Measurements from ENCODE around the gene MAN2B2. TPM values are rescaled to one million over a fixed set of nuclear protein-coding genes. Genes with fewer than 3 reads are reported as not detected.

The MAN2B2 gene
- total RNA-seq, 4 donors from 2014 or later, result 23.1 to 41.2 (median 32.5) TPM

DNA sequence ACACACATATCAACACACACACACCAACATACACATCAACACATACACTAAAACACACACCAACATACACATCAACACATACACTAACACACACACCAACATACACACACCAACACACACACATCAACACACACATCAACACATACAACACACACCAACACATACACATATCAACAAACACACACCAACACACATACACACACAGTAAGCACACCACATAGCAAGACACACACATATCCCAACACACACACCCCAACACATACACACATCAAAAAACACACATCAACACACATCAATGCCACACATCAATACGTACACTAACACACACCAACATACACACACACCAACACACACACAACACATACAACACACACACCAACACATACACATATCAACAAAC is 40.9 kb upstream of the MAN2B2 start:
- Histone ChIP-seq H3K36me3 (no peaks in the 10 kb centered on the region), H3K4me1 (no peaks in the 10 kb centered on the region), H3K9me3 (no peaks in the 10 kb centered on the region), H3K27ac (no peak overlapping the region), H3K27me3 (no peaks in the 10 kb centered on the region), H3K4me3 (no peak overlapping the region)
- no peak for TF ChIP-seq POLR2A (IDR thresholded peaks at IDR 0.05)
- TF ChIP-seq, protein P1, sequence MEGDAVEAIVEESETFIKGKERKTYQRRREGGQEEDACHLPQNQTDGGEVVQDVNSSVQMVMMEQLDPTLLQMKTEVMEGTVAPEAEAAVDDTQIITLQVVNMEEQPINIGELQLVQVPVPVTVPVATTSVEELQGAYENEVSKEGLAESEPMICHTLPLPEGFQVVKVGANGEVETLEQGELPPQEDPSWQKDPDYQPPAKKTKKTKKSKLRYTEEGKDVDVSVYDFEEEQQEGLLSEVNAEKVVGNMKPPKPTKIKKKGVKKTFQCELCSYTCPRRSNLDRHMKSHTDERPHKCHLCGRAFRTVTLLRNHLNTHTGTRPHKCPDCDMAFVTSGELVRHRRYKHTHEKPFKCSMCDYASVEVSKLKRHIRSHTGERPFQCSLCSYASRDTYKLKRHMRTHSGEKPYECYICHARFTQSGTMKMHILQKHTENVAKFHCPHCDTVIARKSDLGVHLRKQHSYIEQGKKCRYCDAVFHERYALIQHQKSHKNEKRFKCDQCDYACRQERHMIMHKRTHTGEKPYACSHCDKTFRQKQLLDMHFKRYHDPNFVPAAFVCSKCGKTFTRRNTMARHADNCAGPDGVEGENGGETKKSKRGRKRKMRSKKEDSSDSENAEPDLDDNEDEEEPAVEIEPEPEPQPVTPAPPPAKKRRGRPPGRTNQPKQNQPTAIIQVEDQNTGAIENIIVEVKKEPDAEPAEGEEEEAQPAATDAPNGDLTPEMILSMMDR (IDR thresholded peaks at IDR 0.05), result no peak
- no peak for DNase-seq

DNA sequence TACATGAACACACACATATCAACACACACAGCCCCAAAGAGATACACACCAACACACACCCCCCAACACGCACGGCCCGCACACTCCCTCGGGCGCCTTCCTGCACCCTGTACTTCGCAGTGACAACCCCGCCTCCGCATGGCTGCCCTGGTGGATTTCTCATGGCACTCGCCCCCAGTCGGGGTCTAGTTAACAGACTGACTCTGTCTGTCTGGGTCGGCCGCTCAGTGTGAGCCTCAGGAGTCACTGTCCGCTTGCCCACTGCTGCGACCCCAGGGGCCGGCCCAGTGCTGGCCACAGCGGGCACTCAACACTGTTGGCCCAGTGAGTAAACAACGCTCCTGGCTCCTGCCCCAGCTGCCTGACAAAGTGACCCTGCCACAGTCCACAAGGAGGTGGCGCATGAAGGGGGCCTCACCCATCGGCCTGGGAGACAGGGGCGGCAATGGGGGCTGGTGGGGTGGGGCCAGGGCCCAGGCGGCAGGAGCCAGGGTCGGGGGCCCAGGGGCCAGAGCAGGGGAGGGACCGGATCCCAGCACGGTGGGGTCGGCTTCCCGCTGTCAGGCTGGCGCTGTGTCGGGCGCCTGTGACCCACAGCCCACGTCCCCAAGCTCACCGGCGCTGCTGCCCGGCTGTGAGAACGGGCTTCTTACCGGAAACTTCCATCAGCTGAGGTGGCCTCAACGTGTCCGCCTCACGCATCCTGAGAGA is 40.2 kb upstream of the MAN2B2 start:
- Histone ChIP-seq H3K27ac (no peak overlapping the region), H3K9me3 (no peaks in the 10 kb centered on the region), H3K27me3 (no peaks in the 10 kb centered on the region), H3K4me3 (no peak overlapping the region), H3K36me3 (no peaks in the 10 kb centered on the region), H3K4me1 (no peaks in the 10 kb centered on the region)
- DNase-seq, result no peak
- no peak for TF ChIP-seq POLR2A (IDR thresholded peaks at IDR 0.05)
- TF ChIP-seq, protein P1 (IDR thresholded peaks at IDR 0.05), result no peak

DNA sequence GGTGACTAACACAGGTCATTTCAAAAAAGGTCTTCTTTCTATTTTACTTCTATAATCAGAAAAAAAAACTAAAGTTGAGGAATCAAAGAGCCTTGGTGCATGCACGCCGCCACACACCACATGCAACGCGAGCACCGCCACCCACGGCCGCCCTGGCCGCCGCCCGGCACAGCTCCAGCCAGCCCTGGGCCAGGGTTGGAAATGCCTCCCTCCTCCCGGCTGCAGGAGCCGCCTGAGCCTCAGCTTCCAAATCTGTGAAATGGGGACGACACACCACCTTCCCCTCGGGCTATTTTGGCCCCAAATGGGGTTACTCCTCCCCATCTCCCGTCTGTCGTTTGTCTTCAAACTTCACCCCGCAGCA is 39.7 kb upstream of the MAN2B2 start:
- H3K4me1 ChIP-seq, result no peaks in the 10 kb centered on the region
- H3K4me3 ChIP-seq, result no peak overlapping the region
- TF ChIP-seq, protein P1 (IDR thresholded peaks at IDR 0.05), result no peak
- TF ChIP-seq POLR2A (IDR thresholded peaks at IDR 0.05), result no peak
- DNase-seq, result no peak
- H3K36me3 ChIP-seq, result no peaks in the 10 kb centered on the region
- H3K27me3 ChIP-seq, result no peaks in the 10 kb centered on the region
- H3K9me3 ChIP-seq, result peaks cover 0 to 4% (median 0%) of the 10 kb centered on the region in 4 donors
- no peak overlapping the region for H3K27ac ChIP-seq

DNA sequence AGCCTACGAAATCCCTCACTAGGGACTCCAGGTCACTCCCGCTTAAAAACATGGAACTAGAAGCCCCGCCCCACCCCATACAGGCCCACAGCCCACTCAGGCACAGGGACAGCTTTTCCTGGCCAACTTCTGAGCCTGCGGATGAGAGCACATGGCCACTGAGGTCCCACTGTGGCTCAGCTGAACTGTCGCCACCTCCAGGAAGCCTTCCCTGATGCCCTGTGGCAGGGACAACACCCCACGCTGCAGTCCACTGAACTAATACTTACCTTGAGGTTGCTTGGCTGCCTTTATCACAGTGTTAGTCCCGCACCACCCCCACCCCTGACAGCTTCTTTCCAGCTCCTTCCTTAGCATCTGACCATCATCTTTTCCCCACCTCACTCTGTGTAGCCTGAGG is 39.3 kb upstream of the MAN2B2 start:
- Histone ChIP-seq H3K4me1 (no peaks in the 10 kb centered on the region), H3K4me3 (no peak overlapping the region), H3K27ac (no peak overlapping the region), H3K36me3 (no peaks in the 10 kb centered on the region), H3K27me3 (no peaks in the 10 kb centered on the region), H3K9me3 (peaks cover 0 to 8% (median under 1%) of the 10 kb centered on the region in 4 donors)
- no peak for DNase-seq
- TF ChIP-seq POLR2A (IDR thresholded peaks at IDR 0.05), result no peak

DNA sequence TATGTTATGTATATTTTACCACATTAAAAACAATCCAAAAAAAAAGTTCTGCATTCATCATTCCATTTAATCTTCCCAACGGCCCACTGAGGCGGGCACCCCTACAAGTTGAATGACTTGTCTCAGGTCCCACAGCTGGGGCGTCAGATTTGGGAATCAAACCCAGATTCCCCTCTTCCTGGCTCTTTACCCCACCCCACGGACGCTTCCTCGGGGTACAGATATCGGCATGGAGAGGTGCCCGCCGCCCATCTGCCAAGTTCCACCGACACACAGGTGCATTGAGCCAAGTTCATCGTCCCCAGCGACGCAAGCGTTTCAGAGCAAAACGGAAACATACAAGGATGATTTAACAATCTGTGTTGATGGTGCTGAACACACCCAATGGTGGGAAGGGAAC is 36.9 kb upstream of the MAN2B2 start:
- TF ChIP-seq, protein P1 (IDR thresholded peaks at IDR 0.05), result no peak
- TF ChIP-seq POLR2A (IDR thresholded peaks at IDR 0.05), result no peak
- Histone ChIP-seq H3K27ac (no peak overlapping the region), H3K36me3 (no peaks in the 10 kb centered on the region), H3K9me3 (peaks cover 0 to 9% (median 2%) of the 10 kb centered on the region in 4 donors), H3K4me1 (no peaks in the 10 kb centered on the region), H3K4me3 (no peak overlapping the region), H3K27me3 (no peaks in the 10 kb centered on the region)
- no peak for DNase-seq

DNA sequence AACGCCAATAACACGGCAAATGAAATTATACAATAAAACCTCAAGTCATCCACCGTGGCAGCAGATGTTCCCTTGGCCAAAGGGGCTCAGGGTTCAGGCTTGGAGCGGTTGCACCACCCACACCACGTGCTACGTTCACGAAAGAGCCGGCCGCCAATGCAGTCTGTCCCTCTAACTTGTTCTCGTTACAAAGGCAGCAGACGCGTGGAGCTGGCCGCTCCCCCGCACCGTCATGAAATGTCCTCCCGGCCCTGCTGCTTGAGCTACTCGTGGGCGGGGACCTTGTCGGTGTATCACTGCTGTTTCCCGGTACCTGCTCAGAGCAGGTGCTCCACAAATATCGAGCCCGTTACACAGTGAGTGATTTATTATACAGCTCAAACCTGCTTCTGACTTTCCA is 36.4 kb upstream of the MAN2B2 start:
- H3K4me1 ChIP-seq, result no peaks in the 10 kb centered on the region
- H3K27me3 ChIP-seq, result no peaks in the 10 kb centered on the region
- H3K4me3 ChIP-seq, result no peak overlapping the region
- peaks cover 0 to 9% (median 2%) of the 10 kb centered on the region in 4 donors for H3K9me3 ChIP-seq
- no peak for TF ChIP-seq POLR2A (IDR thresholded peaks at IDR 0.05)
- TF ChIP-seq, protein P1 (IDR thresholded peaks at IDR 0.05), result no peak
- no peak for DNase-seq
- no peak overlapping the region for H3K27ac ChIP-seq
- H3K36me3 ChIP-seq, result no peaks in the 10 kb centered on the region
